CD4-positive, alpha-beta T cell (primary cell): Measurements from ENCODE around the gene CCDC51. TPM values are rescaled to one million over a fixed set of nuclear protein-coding genes. Genes with fewer than 3 reads are reported as not detected.

Experiments used
- ATAC-seq: fragments of 200-7000 bp; cut with Tn5 transposase; one replicate; pipeline ENCODE4 v1.10.0; 2022; ENCODE audit warnings: mild to moderate bottlenecking; ENCODE audit not compliant: poor library complexity
- CTCF ChIA-PET: fragments of 350-600 bp; sonication (Branson Sonifier 250); formaldehyde crosslinking; loops from one replicate; lab custom pipeline; 2021; ENCODE audit warnings: antibody characterized with exemption, inconsistent platforms; lab: Charles Lee
- POLR2A ChIA-PET: fragments of 350-600 bp; sonication (Branson Sonifier 250); formaldehyde crosslinking; loops from one replicate; lab custom pipeline; 2021; ENCODE audit warnings: antibody characterized with exemption, inconsistent platforms; lab: Charles Lee
- DNase-seq, 14 experiments: peaks; one replicate each; pipeline ENCODE4 v3.0.0-alpha.2; 2013 to 2020; ENCODE audit warnings: mixed read lengths in 2 of 14
- H3K27ac ChIP-seq, 2 donors: one replicate each; pipeline versions ENCODE4 v1.5.1 to v1.7.0; 2013; ENCODE audit warnings: low read length in 2 of 2, low read depth in 1 of 2, mild to moderate bottlenecking in 1 of 2
- H3K27me3 ChIP-seq, 2 experiments: 1 replicate in 1 of 2; 2 replicates in 1 of 2; pipeline versions ENCODE4 v1.6.1 to v1.7.0; 2013; ENCODE audit warnings: low read length in 2 of 2, control low read depth in 1 of 2, mild to moderate bottlenecking in 1 of 2, moderate library complexity in 1 of 2; ENCODE audit not compliant: insufficient read depth in 2 of 2, control insufficient read depth in 1 of 2
- H3K36me3 ChIP-seq: one replicate; pipeline ENCODE4 v1.6.1; 2013; ENCODE audit warnings: low read length, control low read depth; ENCODE audit not compliant: insufficient read depth
- H3K4me1 ChIP-seq: one replicate; pipeline ENCODE4 v1.6.1; 2013; ENCODE audit warnings: low read length, control low read depth; ENCODE audit not compliant: insufficient read depth
- H3K4me3 ChIP-seq: one replicate; pipeline ENCODE4 v1.5.1; 2013; ENCODE audit warnings: mild to moderate bottlenecking, low read length, moderate library complexity
- H3K9me3 ChIP-seq, 2 experiments: 1 replicate in 1 of 2; 2 replicates in 1 of 2; pipeline versions ENCODE4 v1.6.1 to v1.7.0; 2013; ENCODE audit warnings: low read length in 2 of 2, mild to moderate bottlenecking in 2 of 2, control low read depth in 1 of 2, moderate library complexity in 1 of 2; ENCODE audit not compliant: control insufficient read depth in 1 of 2, insufficient read depth in 1 of 2
- H3K27ac Mint-ChIP-seq: one replicate; pipeline ENCODE4 v1.8.0; 2020; ENCODE audit warnings: mixed read lengths
- H3K27me3 Mint-ChIP-seq: one replicate; pipeline ENCODE4 v1.8.0; 2021; ENCODE audit warnings: mixed read lengths
- H3K36me3 Mint-ChIP-seq: one replicate; pipeline ENCODE4 v1.8.0; 2021; ENCODE audit warnings: low read depth, mixed read lengths
- H3K4me1 Mint-ChIP-seq: one replicate; pipeline ENCODE4 v1.8.0; 2021; ENCODE audit warnings: low read depth, mixed read lengths
- H3K4me3 Mint-ChIP-seq: one replicate; pipeline ENCODE4 v1.8.0; 2020; ENCODE audit warnings: mild to moderate bottlenecking, mixed read lengths
- H3K9me3 Mint-ChIP-seq: one replicate; pipeline ENCODE4 v1.8.0; 2020; ENCODE audit warnings: mixed read lengths
- CTCF ChIP-seq: fragments of 200-600 bp; IDR thresholded peaks from one replicate; pipeline ENCODE4 v1.8.0; 2022; ENCODE audit warnings: antibody characterized with exemption, mild to moderate bottlenecking
- intact Hi-C, 2 experiments: fragments of 100-400 bp; cut with DNase I in 1 of 2; cut with micrococcal nuclease in 1 of 2; formaldehyde crosslinking; loops; one replicate each; pipeline versions ENCODE4 v1.15.1 to v1.9.0; 2023 to 2025; cut with DNase I, micrococcal nuclease
- total RNA-seq, 174 experiments: library from RNA in 2 of 174; stranded (reverse) in 2 of 174; gene quantifications; one replicate each; pipeline ENCODE4 v1.2.3 and lab custom pipeline; 2021 to 2026

Gene CCDC51
- total RNA-seq, 2 experiments from 2014 or later = 5.5 to 5.8 TPM

- Histone ChIP-seq H3K36me3 (no peaks in the 10 kb centered on the region), H3K4me3 (no peak overlapping the region), H3K9me3 (no peaks in the 10 kb centered on the region), H3K27ac (no peak overlapping the region), H3K27me3 (no peaks in the 10 kb centered on the region), H3K4me1 (no peaks in the 10 kb centered on the region)
- ChIA-PET POLR2A (interaction anchor here (3.1 kb wide), 1 partner anchor 36 kb away, joined by 37 read pairs; no protein-coding TSS in a partner anchor), CTCF (interaction anchor here (1.2 to 5.1 kb wide), 6 partner anchors 16 to 149 kb away, joined by 4 to 118 read pairs (median 6); no protein-coding TSS in a partner anchor)
- Mint-ChIP-seq H3K27me3 (peaks cover 7% of the 10 kb centered on the region), H3K4me1 (no peaks in the 10 kb centered on the region), H3K4me3 (no peak overlapping the region), H3K27ac (no peak overlapping the region), H3K36me3 (no peaks in the 10 kb centered on the region), H3K9me3 (no peaks in the 10 kb centered on the region)
- TF ChIP-seq CTCF = no peak
- no peak for ATAC-seq
- peak in 1 of 14 experiments; percentile 18 for DNase-seq
- intact Hi-C loops = loop anchor here in 1 of 2 experiments (2.0 kb wide), 1 partner anchor 209 kb away; the partner anchor contains the start of gene UQCRC1
Measured at GRCh38 chr3:48399387-48400172, 40.3 kb downstream of the CCDC51 start.

GRCh38 chr3:48398701-48399386 lies 41.1 kb downstream of the CCDC51 start:
- Histone ChIP-seq H3K27ac (no peak overlapping the region), H3K4me3 (no peak overlapping the region), H3K9me3 (no peaks in the 10 kb centered on the region), H3K4me1 (no peaks in the 10 kb centered on the region), H3K36me3 (no peaks in the 10 kb centered on the region), H3K27me3 (no peaks in the 10 kb centered on the region)
- Mint-ChIP-seq H3K27me3 (peaks cover 10% of the 10 kb centered on the region), H3K27ac (no peak overlapping the region), H3K4me3 (no peak overlapping the region), H3K4me1 (no peaks in the 10 kb centered on the region), H3K9me3 (no peaks in the 10 kb centered on the region), H3K36me3 (no peaks in the 10 kb centered on the region)
- ChIA-PET CTCF (interaction anchor here (5.1 kb wide), 1 partner anchor 38 kb away, joined by 118 read pairs; no protein-coding TSS in a partner anchor), POLR2A (interaction anchor here (3.1 kb wide), 1 partner anchor 37 kb away, joined by 37 read pairs; no protein-coding TSS in a partner anchor)
- intact Hi-C loops = no loop called here
- DNase-seq (peak in 1 of 14 experiments; percentile 8), ATAC-seq (no peak)
- TF ChIP-seq CTCF = no peak

DNA sequence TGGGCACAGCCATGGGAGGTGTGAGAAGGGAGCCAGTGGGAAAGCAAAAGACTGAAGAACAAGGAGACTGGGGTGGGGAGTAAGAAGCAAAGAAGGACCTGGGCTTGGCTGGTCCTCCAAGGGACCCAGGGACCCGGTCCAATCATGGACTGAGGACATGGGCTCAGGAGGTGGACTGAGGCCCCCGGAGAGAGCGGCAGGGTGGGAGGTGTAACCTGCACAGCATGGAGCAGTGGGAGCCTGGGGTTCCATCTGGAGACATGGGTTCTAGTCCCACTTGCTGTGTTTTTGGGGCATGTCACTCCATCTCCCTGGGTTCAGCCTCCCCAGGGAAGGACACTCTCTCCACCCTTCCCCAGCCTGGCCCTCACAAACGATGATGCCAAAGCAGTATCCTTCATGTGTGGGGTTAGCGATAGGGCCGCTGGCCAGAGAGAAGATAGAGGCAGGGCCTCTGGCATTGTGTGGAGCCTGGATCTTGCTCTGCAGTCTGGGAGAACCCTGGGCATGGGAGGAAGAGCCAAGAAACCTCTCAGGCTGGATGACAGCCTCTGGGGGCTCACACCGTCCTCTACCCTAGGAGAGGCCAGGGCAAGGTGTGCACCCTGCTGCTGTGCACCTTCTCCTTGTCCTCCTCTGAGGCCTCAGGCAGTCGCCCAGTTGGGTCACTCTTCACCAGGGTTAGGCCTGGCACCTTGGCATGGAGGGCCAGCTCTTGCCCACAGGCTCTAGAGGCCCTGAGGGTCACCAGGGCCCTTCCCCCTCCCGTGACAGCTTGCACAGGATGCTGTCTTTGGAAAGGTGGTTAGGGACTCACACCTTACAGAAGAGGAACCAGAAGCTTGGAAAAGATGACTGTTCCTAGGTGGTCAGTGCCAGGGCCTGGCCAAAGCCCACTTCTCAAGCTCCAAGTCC lies 41.9 kb downstream of the CCDC51 start:
- H3K9me3 ChIP-seq = no peaks in the 10 kb centered on the region
- ChIA-PET CTCF (interaction anchor here (5.1 kb wide), 1 partner anchor 39 kb away, joined by 118 read pairs; no protein-coding TSS in a partner anchor), POLR2A (no interaction called here)
- Mint-ChIP-seq H3K27ac (no peak overlapping the region), H3K9me3 (no peaks in the 10 kb centered on the region), H3K4me3 (no peak overlapping the region), H3K27me3 (peaks cover 14% of the 10 kb centered on the region), H3K36me3 (no peaks in the 10 kb centered on the region), H3K4me1 (no peaks in the 10 kb centered on the region)
- TF ChIP-seq CTCF = no peak
- H3K36me3 ChIP-seq = no peaks in the 10 kb centered on the region
- intact Hi-C loops = no loop called here
- H3K27ac ChIP-seq = no peak overlapping the region
- H3K4me1 ChIP-seq = no peaks in the 10 kb centered on the region
- H3K27me3 ChIP-seq = no peaks in the 10 kb centered on the region
- no peak for DNase-seq
- no peak for ATAC-seq
- no peak overlapping the region for H3K4me3 ChIP-seq
